GM20431 (cell line): Measurements from ENCODE around the gene CERS4.
"Not testable (repeated sequence)": the region's sequence is repeated elsewhere in the genome, so short reads cannot be mapped to it uniquely, and the experiment has no call there.

Source experiments
- in situ Hi-C: fragments of 300-500 bp; cut with MseI, MboI; formaldehyde crosslinking; loops from one replicate; pipeline ENCODE4 v1.15.0; 2020; ENCODE audit warnings: low sequenced_read_pairs; ENCODE audit not compliant: unreplicated experiment

The CERS4 gene

DNA sequence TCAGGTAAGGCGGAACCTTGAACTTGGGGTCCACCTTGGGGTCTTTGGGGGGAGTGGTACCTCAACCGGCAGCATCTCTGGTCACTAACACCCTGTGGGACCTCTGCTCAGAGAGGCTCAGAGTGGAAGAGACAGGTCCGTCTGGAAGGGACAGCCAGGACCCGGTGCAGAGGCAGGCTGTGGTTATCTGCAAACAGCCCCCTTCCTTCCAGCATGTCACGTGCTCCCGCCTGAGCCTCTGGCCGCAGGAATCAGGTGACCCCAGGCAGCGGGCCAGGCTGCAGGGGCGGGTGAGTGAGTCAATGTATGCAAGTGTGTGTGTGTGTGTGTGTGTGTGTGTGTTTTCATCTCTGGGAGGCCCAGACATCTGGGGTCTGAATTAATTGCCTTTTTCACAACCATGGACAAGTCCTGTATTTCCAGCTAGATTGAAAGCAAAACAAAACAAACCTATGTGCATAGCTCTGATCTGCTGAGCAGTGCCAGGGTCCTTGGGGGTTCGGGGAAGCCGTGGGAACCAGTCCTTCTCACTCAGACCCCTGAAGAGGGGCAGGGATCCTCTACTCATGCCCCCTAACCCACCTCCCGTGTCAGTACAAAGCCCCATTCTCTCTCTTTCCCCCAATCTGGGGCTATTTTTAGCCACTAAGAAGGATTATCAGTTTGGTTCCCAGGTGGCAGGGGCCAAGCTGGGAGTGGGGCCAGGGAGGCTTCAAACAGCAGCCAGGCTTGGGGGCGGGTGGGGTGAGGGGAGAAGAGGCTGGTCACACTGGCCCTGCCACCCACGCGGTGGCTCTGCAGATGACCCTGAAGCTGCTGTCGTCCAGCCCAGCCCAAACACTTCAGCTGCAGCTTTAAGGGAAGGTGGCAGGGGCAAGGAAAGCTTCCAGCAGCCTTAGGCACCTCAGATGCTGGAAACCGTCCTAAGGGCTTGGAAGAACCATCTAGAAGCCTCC lies 31.4 kb downstream of the CERS4 start:
- in situ Hi-C loops = no loop called here

DNA sequence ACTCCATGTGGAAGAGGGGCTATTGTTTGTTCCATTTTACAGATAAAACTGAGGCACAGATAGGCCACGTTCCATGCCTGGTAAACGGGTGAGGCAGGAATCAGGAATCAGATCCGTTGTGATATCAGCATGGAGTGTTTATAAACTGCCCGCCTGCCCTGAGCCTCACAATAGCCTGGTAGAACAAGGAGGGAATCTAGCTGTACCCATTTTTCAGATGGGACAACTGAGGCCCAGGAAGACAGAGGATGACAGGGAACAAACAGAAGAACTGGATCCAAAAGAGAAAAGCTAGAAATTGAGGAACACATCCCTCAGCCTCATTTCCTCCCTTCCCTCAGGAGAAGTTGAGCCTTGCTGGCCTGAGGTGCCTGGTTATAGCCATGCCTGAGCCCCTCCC lies 32.5 kb downstream of the CERS4 start:
- in situ Hi-C loops = no loop called here

DNA sequence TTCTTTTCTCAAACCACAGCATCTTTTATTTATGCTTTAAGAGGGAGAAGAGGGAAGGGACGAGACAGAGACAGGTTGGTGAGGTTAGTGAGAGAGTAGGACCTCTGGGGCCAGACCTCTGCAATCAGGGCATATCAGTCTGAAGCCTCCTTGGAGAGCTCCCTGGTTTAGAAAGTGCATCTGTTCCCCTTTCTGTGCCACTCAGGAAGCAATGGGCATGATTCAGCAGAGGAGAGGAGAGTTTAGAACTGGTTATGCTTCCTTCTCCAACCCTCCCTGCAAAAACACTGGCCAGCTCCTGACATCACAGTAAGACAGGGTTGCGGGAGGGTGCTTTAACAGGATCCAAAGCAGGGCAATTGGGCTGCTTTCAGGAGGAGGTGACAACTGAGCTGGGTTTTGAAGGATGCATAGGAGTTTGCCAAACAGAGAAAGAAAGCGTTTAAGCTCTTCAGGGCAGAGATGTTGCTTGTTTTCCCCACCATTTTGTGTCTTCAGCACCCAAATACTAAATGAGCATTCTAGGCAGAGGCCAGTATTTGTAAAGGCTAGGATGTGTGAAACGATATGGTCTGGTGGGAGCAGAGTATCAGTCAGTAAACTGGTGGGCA lies 33.1 kb downstream of the CERS4 start:
- in situ Hi-C loops = no loop called here

DNA sequence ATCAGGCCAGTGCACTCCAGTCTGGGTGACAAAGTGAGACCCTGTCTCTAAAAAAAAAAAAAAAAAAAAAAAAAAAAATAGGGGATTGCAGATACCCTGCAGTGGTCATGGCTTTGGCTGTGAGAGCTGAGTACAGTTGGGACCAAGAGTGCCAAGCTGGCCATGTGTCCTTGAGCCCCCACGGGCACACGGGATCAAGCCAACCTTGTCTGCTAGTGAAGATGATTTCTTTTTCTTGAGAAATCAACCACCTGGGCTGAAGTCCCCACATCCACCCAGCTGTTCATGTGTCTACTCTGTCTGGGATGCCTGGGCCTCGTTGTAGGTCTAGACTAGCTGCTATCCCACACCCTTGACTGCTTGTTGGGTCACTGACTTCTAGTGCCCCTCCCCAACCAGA lies 34.0 kb downstream of the CERS4 start:
- in situ Hi-C loops = no loop called here

DNA sequence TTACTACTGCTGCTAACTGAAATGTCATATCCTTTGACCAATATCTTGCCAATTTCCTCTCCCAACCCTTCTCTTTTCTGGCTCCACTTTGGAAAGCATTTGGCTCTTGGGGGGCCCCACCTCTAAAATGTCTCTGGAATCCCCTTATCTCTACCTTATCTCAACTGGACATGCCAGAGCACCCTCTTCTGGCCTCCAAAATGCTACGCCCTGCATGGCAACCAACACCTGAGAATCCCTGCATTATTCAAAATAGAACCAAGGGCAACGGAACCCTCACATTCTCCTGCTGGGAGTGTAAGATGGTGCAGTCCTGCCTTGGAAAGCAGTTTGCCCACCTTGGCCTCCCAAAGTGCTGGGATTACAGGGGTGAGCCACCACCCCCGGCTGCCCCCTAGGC lies 35.3 kb downstream of the CERS4 start:
- in situ Hi-C loops = no loop called here

DNA sequence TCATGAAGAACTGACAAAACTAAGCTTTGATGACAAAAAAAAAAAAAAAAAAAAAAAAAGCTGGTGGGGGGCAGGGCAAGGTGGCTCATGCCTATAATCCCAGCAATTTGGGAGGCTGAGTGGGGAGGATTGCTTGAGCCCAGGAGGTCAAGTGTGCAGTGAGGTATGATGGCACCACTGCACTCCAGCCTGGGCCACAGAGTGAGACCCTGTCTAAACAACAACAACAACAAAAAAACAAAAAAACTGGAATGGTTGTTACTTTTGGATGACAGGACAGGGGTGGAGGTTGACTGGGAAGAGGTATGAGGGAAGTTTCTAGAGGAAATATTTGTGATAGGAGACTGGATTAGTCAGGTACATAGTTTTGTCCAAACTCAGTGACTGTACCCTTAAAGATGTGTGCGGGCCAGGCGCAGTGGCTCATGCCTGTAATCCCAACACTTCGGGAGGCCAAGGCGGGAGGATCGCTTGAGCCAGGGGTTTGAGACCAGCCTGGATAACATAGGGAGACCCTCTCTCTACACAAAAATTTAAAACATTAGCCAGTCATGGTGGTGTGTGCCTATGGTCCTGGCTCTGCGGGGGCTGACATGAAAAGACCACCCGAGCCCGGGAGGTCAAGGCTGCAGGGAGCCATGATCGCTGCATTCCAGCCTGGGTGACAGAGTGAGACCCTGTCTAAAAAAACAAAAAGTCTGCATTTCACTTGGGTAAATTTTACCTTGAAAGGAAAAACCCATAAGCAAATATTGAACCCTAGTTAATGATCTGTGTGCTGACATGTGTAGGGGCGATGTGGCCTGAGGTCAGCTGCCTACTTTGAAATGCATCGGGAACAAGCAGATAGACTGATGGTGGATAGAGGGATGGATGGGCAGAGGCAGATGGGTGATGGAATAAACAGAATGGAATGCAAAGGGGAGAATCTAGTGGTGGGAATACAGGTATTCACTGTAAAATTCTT lies 37.0 kb downstream of the CERS4 start:
- in situ Hi-C loops = no loop called here

DNA sequence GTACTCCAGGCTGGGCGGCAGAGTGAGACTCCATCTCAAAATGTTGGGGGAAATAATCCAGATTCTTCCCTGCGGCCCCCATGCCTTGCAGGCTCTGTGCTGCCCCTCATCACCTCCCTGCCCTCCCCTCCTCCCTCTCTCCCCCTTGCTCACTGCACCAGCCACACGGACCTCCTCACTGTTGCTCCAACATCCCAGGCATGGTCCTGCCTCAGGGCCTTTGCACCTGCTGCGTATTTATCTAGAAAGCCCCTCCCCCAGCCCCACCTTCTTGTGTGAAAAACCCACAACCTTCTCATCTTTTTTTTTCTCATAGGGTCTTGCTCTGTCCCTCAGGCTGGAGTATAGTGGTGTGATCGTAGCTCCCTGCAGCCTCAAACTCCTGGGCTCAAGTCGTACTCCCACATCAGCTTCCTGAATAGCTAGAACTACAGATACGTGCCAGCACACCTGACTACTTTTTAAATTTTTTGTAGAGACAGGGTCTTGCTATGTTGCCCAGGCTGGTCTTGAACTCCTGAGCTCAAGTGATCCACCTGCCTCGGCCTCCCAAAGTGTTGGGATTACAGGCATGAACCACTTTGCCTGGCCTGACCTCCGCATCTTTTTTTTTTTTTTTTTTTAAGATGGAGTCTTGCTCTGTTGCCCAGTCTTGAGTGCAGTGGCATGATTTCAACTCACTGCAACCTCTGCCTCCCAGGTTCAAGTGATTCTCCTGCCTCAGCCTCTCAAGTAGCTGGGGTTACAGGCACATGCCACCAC lies 38.1 kb downstream of the CERS4 start:
- in situ Hi-C loops = not testable (repeated sequence)

DNA sequence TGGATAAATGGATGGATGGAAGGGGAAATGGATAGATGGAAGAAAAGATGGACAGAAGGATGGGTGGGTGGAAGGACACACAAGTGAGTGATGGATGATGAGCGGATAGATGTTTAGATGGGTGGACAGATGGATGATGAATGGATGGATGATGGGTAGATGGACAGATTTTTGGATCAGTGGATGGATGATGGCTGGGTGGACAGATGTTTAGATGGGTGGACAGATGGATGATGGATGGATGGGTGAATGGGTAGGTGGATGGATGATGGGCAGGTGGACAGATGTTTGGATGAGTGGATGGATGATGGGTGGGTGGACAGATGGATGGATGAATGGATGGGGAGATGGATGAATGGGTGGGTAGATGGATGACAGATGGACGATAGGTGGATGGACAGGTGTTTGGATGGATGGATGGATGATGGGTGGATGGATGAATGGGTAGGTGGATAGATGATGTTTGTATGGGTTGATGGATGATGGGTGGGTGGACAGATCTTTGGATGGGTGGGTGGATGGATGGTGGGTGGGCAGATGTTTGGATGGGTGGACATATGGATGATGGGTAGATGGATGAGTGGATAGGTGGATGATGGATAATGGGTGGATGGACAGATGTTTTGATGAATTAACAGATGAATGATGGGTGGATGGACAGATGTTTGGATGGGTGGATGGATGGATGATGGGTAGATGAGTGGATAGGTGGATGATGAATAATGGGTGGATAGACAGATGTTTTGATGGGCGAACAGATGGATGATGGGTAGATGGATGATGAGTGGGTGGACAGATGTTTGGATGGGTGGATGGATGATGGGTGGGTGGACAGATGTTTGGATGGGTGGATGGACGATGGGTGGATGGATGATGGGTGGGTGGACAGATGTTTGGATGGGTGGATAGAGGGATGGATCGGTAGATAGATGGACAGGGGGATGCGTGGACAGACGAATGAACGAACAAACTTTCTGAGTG lies 39.5 kb downstream of the CERS4 start:
- in situ Hi-C loops = no loop called here

DNA sequence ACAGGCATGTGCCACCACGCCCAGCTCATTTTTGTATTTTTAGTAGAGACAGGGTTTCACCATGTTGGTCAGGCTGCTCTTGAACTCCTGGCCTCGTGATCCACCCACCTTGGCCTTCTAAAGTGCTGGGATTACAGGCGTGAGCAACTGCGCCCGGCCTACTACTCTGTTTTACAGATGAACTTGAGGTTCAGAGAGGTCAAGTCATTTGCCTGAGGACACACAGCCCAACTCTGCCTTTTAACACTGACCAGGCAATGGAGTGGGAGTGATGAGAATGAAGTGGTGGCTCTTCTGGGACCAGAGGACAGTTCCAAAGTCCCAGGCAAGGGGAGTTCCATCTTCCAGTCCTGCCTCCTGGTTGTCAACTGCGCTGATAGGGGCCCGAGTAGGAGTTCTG lies 41.4 kb downstream of the CERS4 start:
- in situ Hi-C loops = loop anchor here (5.0 kb wide), 1 partner anchor 93 kb away; no protein-coding TSS in a partner anchor

DNA sequence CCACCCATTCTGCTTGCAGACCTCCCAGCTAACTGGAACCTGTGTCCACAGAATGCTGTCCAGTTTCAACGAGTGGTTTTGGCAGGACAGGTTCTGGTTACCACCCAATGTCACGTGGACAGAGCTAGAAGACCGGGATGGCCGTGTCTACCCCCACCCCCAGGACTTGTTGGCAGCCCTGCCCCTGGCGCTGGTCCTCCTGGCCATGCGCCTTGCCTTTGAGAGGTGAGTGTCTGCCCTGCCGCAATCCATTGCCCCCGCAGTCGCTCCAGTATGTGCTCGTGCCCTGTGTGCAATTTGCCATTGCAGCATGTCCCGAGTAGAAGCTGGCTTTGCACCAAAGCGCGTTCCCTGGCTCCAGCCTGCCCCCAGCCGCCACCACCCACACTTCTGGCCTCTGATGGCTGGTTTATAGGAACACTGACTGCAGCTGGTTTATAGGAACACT lies 41.9 kb downstream of the CERS4 start:
- in situ Hi-C loops = loop anchor here (5.0 kb wide), 1 partner anchor 94 kb away; no protein-coding TSS in a partner anchor

DNA sequence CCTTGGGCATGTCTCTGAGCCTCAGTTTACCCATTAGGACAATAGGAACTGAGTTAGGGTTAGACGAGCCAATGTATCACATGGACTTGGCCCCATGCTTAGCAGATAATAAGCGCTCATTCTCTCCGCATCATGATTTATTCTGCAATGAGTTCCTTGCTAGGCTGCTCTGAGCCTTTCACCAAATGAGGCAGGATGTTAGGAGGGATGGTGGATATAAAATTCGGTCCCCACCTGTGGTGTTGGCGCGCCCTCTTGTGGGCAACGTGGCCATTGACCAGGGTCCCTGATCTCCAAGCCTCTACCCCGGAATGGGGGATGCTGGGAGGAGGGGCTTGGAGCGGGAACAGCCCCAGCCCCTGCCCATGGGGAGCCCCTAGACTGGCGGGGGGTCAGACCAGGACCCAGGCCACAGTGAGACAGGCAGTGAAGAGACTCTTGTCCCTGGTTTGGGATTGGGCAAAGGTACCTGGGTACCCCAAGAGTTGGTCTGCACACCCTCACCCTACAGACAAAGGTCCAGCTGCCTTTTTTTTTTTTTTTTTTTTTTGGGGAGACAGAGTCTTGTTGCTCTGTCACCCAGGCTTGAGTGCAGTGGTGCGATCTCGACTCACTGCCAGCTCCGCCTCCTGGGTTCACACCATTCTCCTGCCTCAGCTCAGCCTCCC lies 43.9 kb downstream of the CERS4 start:
- in situ Hi-C loops = loop anchor here (5.0 kb wide), 1 partner anchor 96 kb away; no protein-coding TSS in a partner anchor

DNA sequence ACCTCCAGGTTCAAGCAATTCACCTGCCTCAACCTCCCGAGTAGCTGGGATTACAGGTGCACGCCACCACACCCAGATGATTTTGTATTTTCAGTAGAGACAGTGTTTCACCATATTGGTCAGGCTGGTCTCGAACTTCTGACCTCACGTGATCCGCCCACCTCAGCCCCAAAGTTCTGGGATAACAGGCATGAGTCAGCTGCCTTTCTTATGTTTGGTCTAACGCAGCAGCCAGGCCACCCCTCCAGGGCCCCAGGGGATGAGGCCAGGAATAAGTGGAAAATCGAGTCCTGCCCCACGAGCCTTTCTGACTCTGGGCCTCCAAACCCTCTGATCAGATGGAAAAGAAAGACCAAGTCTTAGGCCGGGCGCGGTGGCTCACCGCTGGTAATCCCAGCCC lies 44.5 kb downstream of the CERS4 start:
- in situ Hi-C loops = loop anchor here (5.0 kb wide), 1 partner anchor 96 kb away; no protein-coding TSS in a partner anchor

DNA sequence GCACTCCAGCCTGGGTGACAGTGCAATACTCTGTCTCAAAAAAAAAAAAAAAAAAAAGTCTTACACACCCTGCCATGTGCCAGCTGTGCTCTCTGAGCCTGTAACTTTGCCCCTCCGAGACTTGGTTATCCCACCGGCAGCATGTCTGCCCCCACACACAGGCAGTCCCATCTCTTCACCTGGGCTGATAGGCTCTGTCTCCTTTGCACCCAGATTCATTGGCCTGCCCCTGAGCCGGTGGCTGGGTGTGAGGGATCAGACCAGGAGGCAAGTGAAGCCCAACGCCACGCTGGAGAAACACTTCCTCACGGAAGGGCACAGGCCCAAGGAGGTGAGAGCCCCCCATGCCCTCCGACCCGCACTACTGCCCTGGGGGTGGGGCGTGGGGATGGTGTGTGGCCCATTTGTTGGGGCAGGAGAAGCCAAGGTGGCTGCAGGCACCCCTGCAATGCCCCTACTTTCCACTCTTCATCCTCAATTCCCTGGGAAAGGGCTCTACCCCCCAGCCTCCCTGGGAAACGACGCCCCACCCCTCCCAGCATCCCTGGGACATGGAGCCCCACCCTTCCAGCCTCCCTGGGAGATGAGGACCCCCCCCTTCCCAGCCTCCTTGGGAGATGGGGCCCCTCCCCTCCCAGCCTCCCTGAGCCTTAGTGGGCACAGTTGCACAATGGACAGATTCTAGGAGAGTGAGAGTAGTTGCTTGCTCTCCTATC lies 45.3 kb downstream of the CERS4 start:
- in situ Hi-C loops = loop anchor here (5.0 kb wide), 1 partner anchor 97 kb away; no protein-coding TSS in a partner anchor

DNA sequence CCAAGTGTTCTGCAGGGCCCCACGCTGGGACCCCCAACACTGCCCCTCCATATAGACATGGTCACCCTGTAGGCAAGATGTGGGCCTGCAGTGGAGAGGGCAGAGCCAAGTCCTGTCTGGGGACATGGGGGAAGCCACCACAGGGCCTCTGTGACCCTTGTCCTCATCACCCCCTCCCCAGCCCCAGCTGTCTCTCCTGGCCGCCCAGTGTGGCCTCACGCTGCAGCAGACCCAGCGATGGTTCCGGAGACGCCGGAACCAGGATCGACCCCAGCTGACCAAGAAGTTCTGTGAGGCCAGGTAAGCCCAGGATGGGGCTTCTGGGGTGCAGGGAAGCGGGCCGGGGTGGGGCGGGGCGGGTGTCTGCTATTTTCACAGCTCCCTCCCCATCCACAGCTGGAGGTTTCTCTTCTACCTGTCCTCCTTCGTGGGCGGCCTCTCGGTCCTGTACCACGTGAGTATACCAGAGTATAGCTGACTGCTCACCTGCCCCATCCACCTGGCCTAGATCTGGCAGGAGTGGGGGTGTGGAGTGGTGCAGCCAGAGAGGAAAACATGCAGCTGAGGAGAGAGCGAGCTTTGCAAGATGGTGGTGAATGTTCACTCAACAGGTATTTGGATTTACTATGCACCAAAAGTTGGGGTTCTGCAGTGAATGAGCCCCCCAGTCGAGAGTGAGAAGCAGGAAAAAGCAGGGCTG lies 46.4 kb downstream of the CERS4 start:
- in situ Hi-C loops = no loop called here

DNA sequence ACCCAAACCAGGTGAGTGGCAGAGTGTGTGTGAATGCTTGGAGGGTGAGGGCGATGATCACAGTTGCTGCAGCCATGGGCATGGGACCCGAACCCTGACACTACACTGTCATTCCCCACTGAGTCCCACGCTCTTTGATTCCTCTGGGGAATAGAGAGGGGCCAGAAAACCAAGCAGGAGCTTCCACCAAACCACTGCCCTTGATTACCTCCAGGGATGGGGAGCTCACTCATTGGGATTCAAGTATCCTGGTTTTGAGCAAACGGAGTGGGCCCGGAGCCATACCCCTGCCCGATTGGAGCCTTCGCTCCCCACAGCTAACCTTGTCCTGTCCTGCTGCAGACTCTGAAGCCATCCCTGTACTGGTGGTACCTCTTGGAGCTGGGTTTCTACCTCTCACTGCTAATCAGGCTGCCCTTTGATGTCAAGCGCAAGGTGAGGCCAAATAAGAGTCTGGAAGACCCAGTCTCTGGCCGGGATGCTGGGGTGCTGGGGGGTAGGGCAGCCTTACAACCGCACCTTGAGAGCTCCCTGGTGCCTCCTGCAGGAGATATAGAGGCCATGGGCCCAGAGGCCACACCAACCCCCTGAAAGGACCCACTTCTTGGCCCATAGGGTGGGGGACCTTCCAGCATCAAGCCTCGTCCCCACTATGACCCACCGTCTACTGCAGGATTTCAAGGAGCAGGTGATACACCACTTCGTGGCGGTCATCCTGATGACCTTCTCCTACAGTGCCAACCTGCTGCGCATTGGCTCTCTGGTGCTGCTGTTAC lies 47.3 kb downstream of the CERS4 start:
- in situ Hi-C loops = no loop called here

DNA sequence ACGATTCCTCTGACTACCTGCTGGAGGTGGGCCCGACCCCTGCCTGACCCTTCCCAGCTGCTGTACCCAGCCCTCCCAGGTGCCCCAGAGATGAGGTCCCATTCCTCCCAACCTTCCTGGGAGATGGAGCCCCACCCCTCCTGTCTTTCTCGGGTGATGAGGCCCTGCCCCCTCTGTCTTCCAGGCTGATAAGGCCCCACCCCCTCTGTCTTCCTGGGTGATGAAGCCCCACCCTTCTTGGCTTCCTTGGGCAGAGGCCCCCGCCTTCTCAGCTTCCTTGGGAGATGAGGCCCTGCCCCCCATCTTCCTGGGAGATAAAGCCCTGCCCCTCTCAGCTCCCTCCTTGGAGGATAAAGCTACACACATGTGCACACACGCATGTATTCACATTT lies 47.9 kb downstream of the CERS4 start:
- in situ Hi-C loops = no loop called here
